Activated B cell treated with CpG ODN at 0.5 μM for 24 hours (primary cell): ENCODE results near the gene MAPK13. TPM values are rescaled to one million over a fixed set of nuclear protein-coding genes. Genes with fewer than 3 reads are reported as not detected.
A peak's percentile ranks its signal among the peaks of the same experiment; 100 is the strongest.
"Not testable (repeated sequence)": the region's sequence is repeated elsewhere in the genome, so short reads cannot be mapped to it uniquely, and the experiment has no call there.

Experiments used
- ATAC-seq: fragments of 200-7000 bp; cut with Tn5 transposase; one replicate; pipeline ENCODE4 v1.10.0; 2021; ENCODE audit warnings: low read depth, mild to moderate bottlenecking, moderate library complexity
- CTCF ChIA-PET: fragments of 350-600 bp; sonication (Branson Sonifier 250); formaldehyde crosslinking; loops from one replicate; lab custom pipeline; 2021; ENCODE audit warnings: antibody characterized with exemption; lab: Charles Lee
- POLR2A ChIA-PET: fragments of 350-600 bp; sonication (Branson Sonifier 250); formaldehyde crosslinking; loops from one replicate; lab custom pipeline; 2021; ENCODE audit warnings: antibody characterized with exemption; lab: Charles Lee
- DNase-seq: peaks from one replicate; pipeline ENCODE4 v3.0.0; 2022
- H3K27ac Mint-ChIP-seq: one replicate; pipeline ENCODE4 v1.8.0; 2020; ENCODE audit warnings: mixed read lengths
- H3K27me3 Mint-ChIP-seq: one replicate; pipeline ENCODE4 v1.8.0; 2021; ENCODE audit warnings: mixed read lengths
- H3K36me3 Mint-ChIP-seq: one replicate; pipeline ENCODE4 v1.8.0; 2021; ENCODE audit warnings: low read depth, mixed read lengths
- H3K4me1 Mint-ChIP-seq: one replicate; pipeline ENCODE4 v1.8.0; 2021; ENCODE audit warnings: mixed read lengths
- H3K4me3 Mint-ChIP-seq: one replicate; pipeline ENCODE4 v1.8.0; 2020; ENCODE audit warnings: mild to moderate bottlenecking, mixed read lengths
- H3K9me3 Mint-ChIP-seq: one replicate; pipeline ENCODE4 v1.8.0; 2020; ENCODE audit warnings: mixed read lengths
- intact Hi-C: fragments of 100-400 bp; cut with micrococcal nuclease; formaldehyde crosslinking; loops from one replicate; pipeline ENCODE4 v1.15.1; 2024
- total RNA-seq: library from RNA; stranded (reverse); gene quantifications from 2 replicates; pipeline ENCODE4 v1.2.3, GENCODE V29; 2022
- TF ChIP-seq, protein P1 (sequence below): fragments of 200-600 bp; IDR thresholded peaks from one replicate; pipeline ENCODE4 v1.8.0; 2022; ENCODE audit warnings: antibody characterized with exemption, mild to moderate bottlenecking

The MAPK13 gene
- total RNA-seq, 1 donor from 2014 or later: 22.7 TPM

DNA sequence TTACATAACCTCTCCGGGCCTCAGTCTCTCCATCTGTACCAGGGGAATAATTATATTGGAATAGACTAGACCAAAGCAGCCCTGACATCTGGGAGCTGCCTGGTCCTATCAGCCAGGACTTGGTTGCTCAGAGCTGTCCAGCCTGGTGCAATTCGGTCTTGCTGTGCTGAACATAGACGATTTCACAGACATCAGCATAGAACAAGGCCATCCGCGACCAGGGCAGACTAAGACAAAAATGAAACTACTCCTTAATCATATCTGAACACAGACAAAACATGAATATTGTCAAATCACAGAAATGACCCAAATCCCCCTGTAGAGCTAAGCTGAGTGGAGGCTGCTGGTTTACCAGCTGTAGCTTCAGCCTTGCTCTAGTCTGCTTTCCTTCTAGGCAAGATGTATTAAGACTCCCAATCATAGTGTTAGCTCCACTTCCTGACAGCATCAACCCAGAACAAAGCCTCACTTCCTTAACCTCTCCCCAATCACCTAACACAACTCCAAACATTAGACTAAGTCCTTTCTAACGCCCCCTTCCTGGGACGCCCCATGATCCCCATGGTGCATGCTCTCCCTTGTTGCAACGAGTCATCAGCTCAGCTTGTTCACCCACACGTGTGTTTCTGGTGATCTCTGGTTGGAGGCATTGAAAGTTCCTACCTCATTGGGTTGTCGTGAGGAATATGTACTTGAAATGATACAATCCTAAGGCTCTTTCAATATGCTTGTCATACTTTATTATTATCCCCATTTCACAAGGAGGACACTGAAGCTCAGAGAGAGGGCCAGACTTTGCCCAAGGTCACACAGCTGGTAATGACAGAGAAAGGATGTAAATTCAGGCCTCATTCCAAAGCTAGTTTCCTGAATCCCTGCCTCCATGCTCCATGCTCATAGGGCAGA lies 3.5 kb upstream of the MAPK13 start:
- ChIA-PET POLR2A (interaction anchor here (0.7 kb wide), 1 partner anchor 15 kb away, joined by 3 read pairs; no protein-coding TSS in a partner anchor), CTCF (interaction anchor here (1.2 to 1.6 kb wide), 2 partner anchors 32 to 99 kb away, joined by 3 to 4 read pairs; partner anchors contain the start of gene MAPK14)
- Mint-ChIP-seq H3K27ac (no peak overlapping the region), H3K4me1 (peaks cover 55% of the 10 kb centered on the region), H3K27me3 (no peaks in the 10 kb centered on the region), H3K36me3 (no peaks in the 10 kb centered on the region), H3K9me3 (no peaks in the 10 kb centered on the region), H3K4me3 (no peak overlapping the region)
- ATAC-seq (no peak), DNase-seq (no peak)
- intact Hi-C loops: no loop called here
- TF ChIP-seq, protein P1, sequence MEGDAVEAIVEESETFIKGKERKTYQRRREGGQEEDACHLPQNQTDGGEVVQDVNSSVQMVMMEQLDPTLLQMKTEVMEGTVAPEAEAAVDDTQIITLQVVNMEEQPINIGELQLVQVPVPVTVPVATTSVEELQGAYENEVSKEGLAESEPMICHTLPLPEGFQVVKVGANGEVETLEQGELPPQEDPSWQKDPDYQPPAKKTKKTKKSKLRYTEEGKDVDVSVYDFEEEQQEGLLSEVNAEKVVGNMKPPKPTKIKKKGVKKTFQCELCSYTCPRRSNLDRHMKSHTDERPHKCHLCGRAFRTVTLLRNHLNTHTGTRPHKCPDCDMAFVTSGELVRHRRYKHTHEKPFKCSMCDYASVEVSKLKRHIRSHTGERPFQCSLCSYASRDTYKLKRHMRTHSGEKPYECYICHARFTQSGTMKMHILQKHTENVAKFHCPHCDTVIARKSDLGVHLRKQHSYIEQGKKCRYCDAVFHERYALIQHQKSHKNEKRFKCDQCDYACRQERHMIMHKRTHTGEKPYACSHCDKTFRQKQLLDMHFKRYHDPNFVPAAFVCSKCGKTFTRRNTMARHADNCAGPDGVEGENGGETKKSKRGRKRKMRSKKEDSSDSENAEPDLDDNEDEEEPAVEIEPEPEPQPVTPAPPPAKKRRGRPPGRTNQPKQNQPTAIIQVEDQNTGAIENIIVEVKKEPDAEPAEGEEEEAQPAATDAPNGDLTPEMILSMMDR: no peak

DNA sequence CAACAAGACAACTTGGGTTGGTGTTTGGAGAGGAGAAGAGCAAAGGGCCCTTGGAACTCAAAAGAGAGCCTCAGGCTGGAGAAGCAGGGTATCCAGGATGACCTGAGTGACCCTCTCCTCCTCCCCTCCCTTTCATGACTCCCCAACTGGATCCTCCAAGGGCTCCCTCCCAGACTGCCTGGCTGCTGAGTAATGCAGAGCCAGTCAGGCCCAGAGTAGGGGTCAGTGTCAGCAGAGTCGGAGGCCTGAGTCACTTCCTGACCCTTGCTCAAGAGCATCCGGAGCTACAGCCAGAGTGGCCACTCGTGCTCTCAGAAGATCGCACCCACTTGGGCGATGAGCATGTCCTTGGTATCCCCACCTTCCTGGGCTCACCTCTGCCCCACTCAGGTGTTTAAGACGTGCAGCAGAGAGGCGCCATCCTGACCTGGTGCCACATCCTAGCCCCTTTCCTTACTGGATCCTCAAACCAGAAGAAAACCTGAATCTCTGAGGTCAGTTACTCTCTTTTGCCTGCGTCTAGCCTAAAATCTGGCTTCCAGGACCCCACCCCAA lies 2.8 kb upstream of the MAPK13 start:
- intact Hi-C loops: no loop called here
- no peaks in the 10 kb centered on the region for H3K27me3 Mint-ChIP-seq
- ChIA-PET POLR2A (no interaction called here), CTCF (no interaction called here)
- H3K27ac Mint-ChIP-seq: no peak overlapping the region
- no peak overlapping the region for H3K4me3 Mint-ChIP-seq
- H3K9me3 Mint-ChIP-seq: no peaks in the 10 kb centered on the region
- no peaks in the 10 kb centered on the region for H3K36me3 Mint-ChIP-seq
- TF ChIP-seq, protein P1: no peak
- DNase-seq (no peak), ATAC-seq (no peak)
- peaks cover 55% of the 10 kb centered on the region for H3K4me1 Mint-ChIP-seq

DNA sequence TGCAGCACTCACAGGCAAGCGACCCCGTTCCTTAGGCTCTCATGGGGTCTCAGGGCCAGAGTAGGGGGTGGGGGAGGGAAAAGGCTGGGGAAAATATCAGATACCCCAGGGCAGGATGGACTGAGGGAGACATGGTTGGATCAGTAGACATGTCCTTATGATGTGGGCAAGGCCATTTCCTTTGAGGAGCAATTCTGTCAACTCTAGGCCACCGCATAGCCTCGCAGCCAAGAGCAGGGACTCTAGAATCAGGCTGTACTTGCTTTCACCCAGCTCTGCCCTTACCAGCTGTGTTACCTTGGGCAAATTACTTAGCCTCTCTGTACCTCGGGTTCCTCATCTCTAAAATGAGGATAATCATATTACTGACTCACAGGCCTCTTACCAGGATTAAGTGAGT lies 2.2 kb upstream of the MAPK13 start:
- H3K9me3 Mint-ChIP-seq: no peaks in the 10 kb centered on the region
- no peak overlapping the region for H3K4me3 Mint-ChIP-seq
- peaks cover 5% of the 10 kb centered on the region for H3K36me3 Mint-ChIP-seq
- CTCF ChIA-PET: no interaction called here
- no peaks in the 10 kb centered on the region for H3K27me3 Mint-ChIP-seq
- no peak overlapping the region for H3K27ac Mint-ChIP-seq
- intact Hi-C loops: no loop called here
- POLR2A ChIA-PET: no interaction called here
- TF ChIP-seq, protein P1: no peak
- ATAC-seq (no peak), DNase-seq (no peak)
- H3K4me1 Mint-ChIP-seq: peaks cover 55% of the 10 kb centered on the region

DNA sequence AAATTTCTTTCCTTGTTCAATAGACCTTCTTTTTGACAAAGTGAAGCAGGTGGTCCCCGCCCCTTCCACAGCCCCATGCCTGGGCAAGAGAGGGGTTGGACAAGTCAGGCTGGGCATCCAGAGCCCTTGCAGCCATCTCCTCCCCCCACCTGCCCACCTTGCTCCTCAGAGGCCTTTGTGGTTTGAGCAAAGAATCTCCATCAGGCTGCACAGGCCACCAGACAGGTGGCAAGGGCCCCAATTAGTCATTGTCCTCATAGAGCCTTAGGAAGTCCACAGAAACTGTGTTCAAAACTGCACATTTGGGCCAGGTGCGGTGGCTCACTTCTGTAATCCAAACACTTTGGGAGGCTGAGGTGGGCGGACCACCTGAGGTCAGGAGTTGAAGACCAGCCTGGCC lies 1.5 kb upstream of the MAPK13 start:
- CTCF ChIA-PET: interaction anchor here (1.4 kb wide), 1 partner anchor 7 kb away, joined by 5 read pairs; no protein-coding TSS in a partner anchor
- Mint-ChIP-seq H3K27ac (no peak overlapping the region), H3K4me3 (no peak overlapping the region), H3K36me3 (peaks cover 12% of the 10 kb centered on the region), H3K27me3 (no peaks in the 10 kb centered on the region), H3K9me3 (no peaks in the 10 kb centered on the region), H3K4me1 (peaks cover 51% of the 10 kb centered on the region)
- intact Hi-C loops: no loop called here
- TF ChIP-seq, protein P1: no peak
- ATAC-seq (no peak), DNase-seq (no peak)
- POLR2A ChIA-PET: interaction anchor here (3.3 kb wide), 1 partner anchor 8 kb away, joined by 46 read pairs; no protein-coding TSS in a partner anchor

DNA sequence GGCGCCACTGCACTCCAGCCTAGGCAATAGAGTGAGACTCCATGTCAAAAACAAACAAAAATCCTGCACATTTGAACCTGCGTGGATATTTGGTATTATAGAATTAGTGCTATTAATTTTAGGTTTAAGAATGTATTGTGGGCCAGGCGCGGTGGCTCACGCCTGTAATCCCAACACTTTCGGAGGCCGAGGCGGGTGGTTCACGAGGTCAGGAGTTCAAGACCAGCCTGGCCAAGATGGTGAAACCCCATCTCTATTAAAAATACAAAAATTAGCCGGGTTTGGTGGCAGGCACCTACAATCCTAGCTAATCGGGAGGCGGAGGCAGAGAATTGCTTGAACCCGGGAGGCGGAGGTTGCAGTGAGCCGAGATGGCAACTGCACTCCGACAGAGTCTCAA lies 979 bp upstream of the MAPK13 start:
- H3K27ac Mint-ChIP-seq: not testable (repeated sequence)
- POLR2A ChIA-PET: interaction anchor here (0.6 to 3.3 kb wide), 5 partner anchors 8 to 101 kb away, joined by 3 to 46 read pairs (median 13); partner anchors contain the start of genes BRPF3 and MAPK14
- peaks cover 46% of the 10 kb centered on the region for H3K4me1 Mint-ChIP-seq

More for the DNA sequence above, 979 bp upstream of the MAPK13 start:
- CTCF ChIA-PET: interaction anchor here (1.4 to 2.8 kb wide), 2 partner anchors 8 to 34 kb away, joined by 5 to 17 read pairs; no protein-coding TSS in a partner anchor
- intact Hi-C loops, ATAC-seq, DNase-seq, H3K27me3 Mint-ChIP-seq, H3K9me3 Mint-ChIP-seq: not testable (repeated sequence)
- Mint-ChIP-seq H3K4me3 (peak overlapping the region; percentile 24), H3K36me3 (peaks cover 14% of the 10 kb centered on the region)
